ENCODE data around the gene FGG. TPM values are rescaled to one million over a fixed set of nuclear protein-coding genes. Genes with fewer than 3 reads are reported as not detected.

Gene FGG
- total and polyA plus RNA-seq, 2 of the 13 experiments (the other 11 are each of a cell fraction or from before 2014, with no cell fraction given) = 1,037 to 2,423 TPM

DNA sequence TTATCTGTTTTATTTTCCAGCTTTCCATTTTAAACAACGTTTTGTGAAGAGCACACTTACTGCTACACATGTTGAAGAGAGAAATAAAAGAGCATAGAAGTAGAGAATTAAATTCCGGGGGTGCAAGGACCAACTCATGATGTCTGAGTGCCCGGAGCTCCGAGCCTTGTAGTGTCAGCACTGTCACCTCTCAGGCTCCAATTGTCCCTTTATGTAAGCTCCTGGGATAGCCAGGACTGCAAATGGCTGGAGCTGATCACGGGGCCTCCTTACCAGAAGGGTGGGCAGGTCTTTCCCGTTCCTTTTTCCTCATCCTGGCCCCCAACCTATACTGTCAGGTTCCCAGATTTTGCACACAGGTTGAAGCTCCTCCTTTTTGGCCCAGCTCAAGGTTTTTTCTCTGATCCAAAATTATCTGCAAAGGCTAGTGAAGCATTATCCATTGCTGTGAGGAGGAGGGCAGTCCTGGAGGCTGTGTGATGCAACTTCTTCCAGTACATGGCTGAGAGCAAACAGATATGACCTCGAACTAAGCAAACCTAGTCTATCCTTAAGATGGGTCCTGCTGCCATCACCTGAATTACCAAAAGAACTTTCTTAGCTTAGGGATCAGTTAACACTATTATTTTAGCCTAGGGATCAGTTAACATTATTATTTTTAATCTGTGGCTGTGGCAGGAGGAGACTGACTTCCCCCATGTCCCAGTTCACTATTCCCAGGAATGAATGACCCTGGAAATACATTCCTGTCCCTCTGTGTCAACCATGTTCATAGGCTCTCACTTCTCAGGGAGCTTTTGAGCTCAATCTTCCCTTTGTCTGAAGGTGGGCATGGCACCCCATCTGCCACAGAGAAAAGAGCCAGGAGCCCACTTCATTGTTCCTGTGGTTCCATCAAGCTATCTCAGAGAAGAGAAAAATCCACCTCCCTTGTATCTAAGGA, at the start of gene FGG (continued):
- peak; percentile 37 for TF ChIP-seq FOSL2 (CRISPR knock-in tag; IDR thresholded peaks at IDR 0.05)
- TF ChIP-seq HMGXB4 (CRISPR knock-in tag; IDR thresholded peaks at IDR 0.05; ENCODE audit: borderline replicate concordance in 1 of 2, low read depth in 1 of 2) = peak in 1 of 2 experiments; percentile 20; a peak in 2 of 4 replicates
- peak; percentile 96 for TF ChIP-seq CEBPG (CRISPR knock-in tag; IDR thresholded peaks at IDR 0.05)
- peak; percentile 92 for TF ChIP-seq GATAD2A (CRISPR knock-in tag; IDR thresholded peaks at IDR 0.05)
- TF ChIP-seq BRF2 (CRISPR knock-in tag; IDR thresholded peaks at IDR 0.05) = no peak
- no peak for TF ChIP-seq SMAD1 (CRISPR knock-in tag; IDR thresholded peaks at IDR 0.05; ENCODE audit: borderline replicate concordance, low read depth)
- TF ChIP-seq SIN3A (IDR thresholded peaks at IDR 0.05; ENCODE audit: borderline replicate concordance, low read depth, low read length) = peak; percentile 89
- TF ChIP-seq TOPORS (CRISPR knock-in tag; IDR thresholded peaks at IDR 0.05) = no peak
- TF ChIP-seq ZNF232 (CRISPR knock-in tag; IDR thresholded peaks at IDR 0.05; ENCODE audit: borderline replicate concordance) = no peak
- 0 out of 2 replicates have a peak, but pooled peaks have one; percentile 55 for TF ChIP-seq ZNF331 (CRISPR knock-in tag; IDR thresholded peaks at IDR 0.05)
- no peak for TF ChIP-seq ZSCAN25 (CRISPR knock-in tag; IDR thresholded peaks at IDR 0.05)
- no peak for TF ChIP-seq ZNF75D (CRISPR knock-in tag; IDR thresholded peaks at IDR 0.05; ENCODE audit: borderline replicate concordance)
- no peak for TF ChIP-seq ZFP36 (IDR thresholded peaks at IDR 0.05; ENCODE audit: borderline replicate concordance, low read depth, low read length, partially characterized antibody)
- no peak for TF ChIP-seq AHR (CRISPR knock-in tag; IDR thresholded peaks at IDR 0.05)
- TF ChIP-seq ZNF431 (CRISPR knock-in tag; IDR thresholded peaks at IDR 0.05; ENCODE audit: borderline replicate concordance, low read depth) = no peak
- no peak for TF ChIP-seq CBX2 (IDR thresholded peaks at IDR 0.05; ENCODE audit: low read depth, low read length)
- TF ChIP-seq CBX2 (CRISPR knock-in tag; IDR thresholded peaks at IDR 0.05; ENCODE audit: low read depth) = no peak
- no peak for TF ChIP-seq KLF11 (CRISPR knock-in tag; IDR thresholded peaks at IDR 0.05)
- TF ChIP-seq, protein P1, sequence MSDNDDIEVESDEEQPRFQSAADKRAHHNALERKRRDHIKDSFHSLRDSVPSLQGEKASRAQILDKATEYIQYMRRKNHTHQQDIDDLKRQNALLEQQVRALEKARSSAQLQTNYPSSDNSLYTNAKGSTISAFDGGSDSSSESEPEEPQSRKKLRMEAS (IDR thresholded peaks at IDR 0.05) = no peak
- no peak for TF ChIP-seq CCDC6 (CRISPR knock-in tag; IDR thresholded peaks at IDR 0.05)
- no peak for TF ChIP-seq ZNF260 (CRISPR knock-in tag; IDR thresholded peaks at IDR 0.05; ENCODE audit: borderline replicate concordance, low read depth)
- TF ChIP-seq PHF8 (CRISPR knock-in tag; IDR thresholded peaks at IDR 0.05) = peak; percentile 25; the same call in 1 of the 2 replicates
- TF ChIP-seq ZNF678 (CRISPR knock-in tag; IDR thresholded peaks at IDR 0.05) = no peak
- TF ChIP-seq ZNF350 (CRISPR knock-in tag; IDR thresholded peaks at IDR 0.05; ENCODE audit: borderline replicate concordance, low read depth) = peak; percentile 50; the same call in 1 of the 2 replicates
- no peak for TF ChIP-seq PBX2 (CRISPR knock-in tag; IDR thresholded peaks at IDR 0.05)
- TF ChIP-seq SPEN (CRISPR knock-in tag; IDR thresholded peaks at IDR 0.05; ENCODE audit: low read depth) = no peak; the same call in 1 of the 2 replicates
- no peak for TF ChIP-seq MTA1 (CRISPR knock-in tag; IDR thresholded peaks at IDR 0.05; ENCODE audit: borderline replicate concordance)

All from HepG2 (cell line).